H1 (cell line): ENCODE results near the gene MTCH2. TPM values are rescaled to one million over a fixed set of nuclear protein-coding genes. Genes with fewer than 3 reads are reported as not detected.

Experiments
- CTCF ChIA-PET: fragments of 300-600 bp; sonication (Branson Sonifier 250); formaldehyde crosslinking; loops from one replicate; lab custom pipeline; 2021; ENCODE audit not compliant: partially characterized antibody; lab: Charles Lee
- POLR2A ChIA-PET: fragments of 300-600 bp; sonication (Branson Sonifier 250); formaldehyde crosslinking; loops from one replicate; lab custom pipeline; 2021; ENCODE audit warnings: inconsistent platforms; ENCODE audit not compliant: partially characterized antibody; lab: Charles Lee
- DNase-seq, 2 experiments: peaks; one replicate each; pipeline versions ENCODE4 v3.0.0 to v3.0.0-alpha.2; 2010 to 2022; ENCODE audit warnings: low spot score in 2 of 2, low read depth in 1 of 2, mixed read lengths in 1 of 2
- FAIRE-seq: peaks from 2 replicates; lab custom pipeline; 2011; peaks lifted over from hg19 to GRCh38; lab: Jason Lieb, UNC
- H2AFZ ChIP-seq: 2 replicates; pipeline ENCODE4 v1.8.1; 2012; ENCODE audit warnings: low read length, inconsistent platforms
- H2AK5ac ChIP-seq: 2 replicates; pipeline ENCODE4 v1.6.1; 2013; ENCODE audit warnings: low read depth, low read length
- H2BK120ac ChIP-seq: replicated peaks from 2 replicates; pipeline ENCODE3; 2013; ENCODE audit warnings: low read depth, low read length, inconsistent platforms
- H2BK12ac ChIP-seq: 2 replicates; pipeline ENCODE4 v1.6.1; 2013; ENCODE audit warnings: low read depth, low read length
- H2BK15ac ChIP-seq: 2 replicates; pipeline ENCODE4 v1.6.1; 2013; ENCODE audit warnings: low read length
- H2BK20ac ChIP-seq: 2 replicates; pipeline ENCODE4 v1.6.1; 2013; ENCODE audit warnings: low read length
- H2BK5ac ChIP-seq: 2 replicates; pipeline ENCODE4 v1.6.1; 2013; ENCODE audit warnings: low read depth, low read length
- H3K14ac ChIP-seq: 2 replicates; pipeline ENCODE4 v1.6.1; 2013; ENCODE audit warnings: inconsistent platforms; ENCODE audit not compliant: insufficient read length
- H3K18ac ChIP-seq: 2 replicates; pipeline ENCODE4 v1.6.1; 2013; ENCODE audit warnings: low read length; ENCODE audit errors: extremely low read depth
- H3K23ac ChIP-seq: 2 replicates; pipeline ENCODE4 v1.6.1; 2013; ENCODE audit warnings: inconsistent platforms; ENCODE audit not compliant: insufficient read length
- H3K23me2 ChIP-seq: 2 replicates; pipeline ENCODE4 v1.6.1; 2013; ENCODE audit warnings: low read depth, low read length
- H3K27ac ChIP-seq: 2 replicates; pipeline ENCODE4 v1.6.1; 2011; ENCODE audit warnings: low read depth, low read length, inconsistent platforms
- H3K27me3 ChIP-seq, 4 experiments: replicated peaks in 1 of 4; 1 replicate in 1 of 4; 2 replicates in 3 of 4; pipeline versions ENCODE4 v1.6.1 to v1.8.1; 2011 to 2013; ENCODE audit warnings: low read length in 3 of 4, mild to moderate bottlenecking in 3 of 4, inconsistent platforms in 2 of 4, mixed read lengths in 2 of 4, moderate library complexity in 1 of 4; ENCODE audit not compliant: control insufficient read depth in 3 of 4, insufficient read depth in 3 of 4; ENCODE audit errors: extremely low read depth in 1 of 4
- H3K36me3 ChIP-seq, 4 experiments: 2 replicates each; pipeline versions ENCODE4 v1.6.1 to v1.8.1; 2011 to 2013; ENCODE audit warnings: mild to moderate bottlenecking in 4 of 4, low read length in 3 of 4, moderate library complexity in 2 of 4, control low read depth in 1 of 4, inconsistent platforms in 1 of 4; ENCODE audit not compliant: insufficient read depth in 4 of 4, control insufficient read depth in 2 of 4
- H3K4ac ChIP-seq: replicated peaks from 2 replicates; pipeline ENCODE3; 2013; ENCODE audit warnings: low read length, low read depth, mixed read lengths, inconsistent platforms; ENCODE audit not compliant: insufficient read length
- H3K4me1 ChIP-seq, 4 experiments: replicated peaks in 1 of 4; 1 replicate in 1 of 4; 2 replicates in 3 of 4; pipeline versions ENCODE4 v1.6.1 to v1.8.1; 2011 to 2013; ENCODE audit warnings: low read length in 3 of 4, inconsistent platforms in 2 of 4, mixed read lengths in 1 of 4; ENCODE audit not compliant: insufficient read depth in 4 of 4, control insufficient read depth in 3 of 4
- H3K4me2 ChIP-seq, 2 experiments: 2 replicates each; pipeline versions ENCODE4 v1.6.1 to v1.8.1; 2011 to 2013; ENCODE audit warnings: low read depth in 2 of 2, low read length in 2 of 2, control low read depth in 1 of 2, inconsistent platforms in 1 of 2, mild to moderate bottlenecking in 1 of 2; ENCODE audit not compliant: insufficient read depth in 1 of 2
- H3K4me3 ChIP-seq, 4 experiments: fragments of 200-600, 300-600 bp in 1 of 4; sonication (generic), shearing (Covaris generic), sonication (Bioruptor Twin) in 1 of 4; 2 replicates each; pipeline versions ENCODE4 v1.5.1 to v1.8.1; 2011 to 2016; ENCODE audit warnings: low read length in 4 of 4, low read depth in 3 of 4, control low read depth in 2 of 4, inconsistent platforms in 2 of 4, mild to moderate bottlenecking in 2 of 4, mixed read lengths in 1 of 4, moderate library complexity in 1 of 4; ENCODE audit not compliant: insufficient read depth in 2 of 4; ENCODE audit errors: extremely low read depth in 1 of 4
- H3K56ac ChIP-seq: replicated peaks from 2 replicates; pipeline ENCODE3; 2013; ENCODE audit warnings: low read depth, mild to moderate bottlenecking, mixed read lengths, low read length, inconsistent platforms; ENCODE audit not compliant: insufficient read length
- H3K79me1 ChIP-seq: 2 replicates; pipeline ENCODE4 v1.6.1; 2013; ENCODE audit warnings: low read depth, low read length, control low read depth
- H3K79me2 ChIP-seq, 2 experiments: 2 replicates each; pipeline versions ENCODE4 v1.6.1 to v1.8.1; 2012 to 2013; ENCODE audit warnings: low read length in 2 of 2, mild to moderate bottlenecking in 2 of 2, inconsistent platforms in 1 of 2; ENCODE audit not compliant: insufficient read depth in 2 of 2, control insufficient read depth in 1 of 2
- H3K9ac ChIP-seq, 4 experiments: replicated peaks in 1 of 4; 1 replicate in 1 of 4; 2 replicates in 3 of 4; pipeline versions ENCODE4 v1.6.1 to v1.8.1; 2011 to 2013; ENCODE audit warnings: low read depth in 3 of 4, low read length in 3 of 4, control low read depth in 2 of 4, mild to moderate bottlenecking in 2 of 4, moderate library complexity in 2 of 4, inconsistent platforms in 1 of 4; ENCODE audit errors: extremely low read depth in 1 of 4
- H3K9me3 ChIP-seq, 2 experiments: 2 replicates each; pipeline versions ENCODE4 v1.6.1 to v1.8.1; 2012 to 2013; ENCODE audit warnings: mild to moderate bottlenecking in 2 of 2, moderate library complexity in 2 of 2, control low read depth in 1 of 2, inconsistent platforms in 1 of 2, low read depth in 1 of 2, low read length in 1 of 2, mixed read lengths in 1 of 2; ENCODE audit not compliant: insufficient read depth in 2 of 2
- H4K20me1 ChIP-seq, 2 experiments: replicated peaks in 1 of 2; 2 replicates each; pipeline versions ENCODE3 to v1.8.1; 2011 to 2013; ENCODE audit warnings: inconsistent platforms in 2 of 2, low read length in 2 of 2, mild to moderate bottlenecking in 1 of 2; ENCODE audit not compliant: insufficient read depth in 2 of 2, control insufficient read depth in 1 of 2
- H4K5ac ChIP-seq: 2 replicates; pipeline ENCODE4 v1.6.1; 2013; ENCODE audit warnings: low read length, low read depth, mixed read lengths, inconsistent platforms; ENCODE audit not compliant: insufficient read length
- H4K8ac ChIP-seq: 2 replicates; pipeline ENCODE4 v1.8.0; 2013; ENCODE audit warnings: mild to moderate bottlenecking, moderate library complexity, low read length, inconsistent platforms; ENCODE audit not compliant: insufficient read depth; ENCODE audit errors: extremely low read depth
- H4K91ac ChIP-seq: replicated peaks from 2 replicates; pipeline ENCODE3; 2013; ENCODE audit warnings: low read length, mixed read lengths, inconsistent platforms; ENCODE audit not compliant: insufficient read length
- CHD1 ChIP-seq: IDR thresholded peaks from 2 replicates; pipeline ENCODE4 v1.6.1; 2012; ENCODE audit warnings: low read depth, low read length, improper control_type of control experiment
- POLR2AphosphoS5 ChIP-seq: IDR thresholded peaks from 2 replicates; pipeline ENCODE4 v1.6.1; 2011; ENCODE audit warnings: low read depth, low read length
- RAD21 ChIP-seq, 2 experiments: IDR thresholded peaks in 1 of 2; conservative IDR thresholded peaks in 1 of 2; 2 replicates each; pipeline ENCODE4 v1.6.1; 2011; ENCODE audit warnings: low read depth in 2 of 2, low read length in 2 of 2, improper control_type of control experiment in 1 of 2, inconsistent platforms in 1 of 2, mild to moderate bottlenecking in 1 of 2, moderate library complexity in 1 of 2
- SIN3A ChIP-seq, 2 experiments: IDR thresholded peaks in 1 of 2; conservative IDR thresholded peaks in 1 of 2; 2 replicates each; pipeline ENCODE4 v1.6.1; 2011 to 2012; ENCODE audit warnings: low read length in 2 of 2, improper control_type of control experiment in 1 of 2, low read depth in 1 of 2, mild to moderate bottlenecking in 1 of 2
- TAF1 ChIP-seq: IDR thresholded peaks from 2 replicates; pipeline ENCODE4 v1.6.1; 2011; ENCODE audit warnings: mild to moderate bottlenecking, low read depth, low read length
- TEAD4 ChIP-seq: IDR thresholded peaks from 2 replicates; pipeline ENCODE4 v1.6.1; 2012; ENCODE audit warnings: low read depth, low read length, inconsistent platforms, mixed read lengths
- WGBS, 2 experiments: shearing (Covaris generic) in 1 of 2; methylation state at CpG; one replicate each; pipeline versions ENCODE4 v1.1.6 to v1.1.7; 2013 to 2015; ENCODE audit warnings: low lambda C conversion rate in 2 of 2, mixed read lengths in 2 of 2, inconsistent platforms in 1 of 2, low coverage in 1 of 2, missing lambda C conversion rate in 1 of 2; ENCODE audit not compliant: insufficient replicate concordance in 2 of 2, insufficient coverage in 1 of 2, insufficient read length in 1 of 2; ENCODE audit errors: extremely low coverage in 1 of 2, missing lambda C conversion rate in 1 of 2; 5-methylcytosine and 5-hydroxymethylcytosine counted together
- polyA plus RNA-seq, 7 experiments: library from polyadenylated mRNA; depleted of rRNA in 3 of 7; stranded (reverse) in 5 of 7; unstranded in 2 of 7; fragments of >200 nt in 5 of 7; fragments of 200-250 nt in 2 of 7; gene quantifications; 1 replicate in 5 of 7; 2 replicates in 1 of 7; 4 replicates in 1 of 7; pipeline versions ENCODE4 v1.2.1 to v1.2.3, GENCODE V29; 2011 to 2013; ENCODE audit warnings: missing spikeins in 2 of 7, mixed read lengths in 2 of 7
- total RNA-seq: library from RNA; stranded (reverse); fragmentation: NEBNext Ultra II Directional; extraction: Animal tissue kit (Norgen Biotek cat#: 25700); gene quantifications from 2 replicates; pipeline ENCODE4 v1.2.1, GENCODE V29; 2021

The MTCH2 gene
- total and polyA plus RNA-seq, 2 of the 8 experiments (the other 6 are each of a cell fraction or from before 2014, with no cell fraction given), result 157 to 171 TPM

GRCh38 chr11:47572715-47573255 is 69.6 kb downstream of the MTCH2 start:
- Histone ChIP-seq H2BK12ac (no peak overlapping the region), H3K23me2 (no peaks in the 10 kb centered on the region), H4K20me1 (peaks cover 0 to 8% of the 10 kb centered on the region in 2 experiments), H4K8ac (no peak overlapping the region), H3K27ac (no peak overlapping the region), H3K79me1 (peaks cover 8% of the 10 kb centered on the region; the same call in 1 of the 2 replicates), H4K5ac (no peak overlapping the region), H4K91ac (no peak overlapping the region), H3K4me1 (peaks cover 0 to 2% (median under 1%) of the 10 kb centered on the region in 4 experiments; a peak in 2 of 7 replicates), H3K4ac (no peak overlapping the region), H2AFZ (no peak overlapping the region), H3K9me3 (no peaks in the 10 kb centered on the region), H2BK5ac (no peak overlapping the region)
- 88% methylated on average over 8 of the region's 8 CpGs; no CpG with 5 or more reads in 1 of the 2 experiments for WGBS, 2 experiments
- DNase-seq (no peak), FAIRE-seq (no peak)
- TF ChIP-seq RAD21 (IDR thresholded peaks at IDR 0.05 in 1 of 2, conservative IDR thresholded peaks at IDR 0.05 in 1 of 2; ENCODE audit: low read depth in 2 of 2, low read length in 2 of 2) (no peak), POLR2AphosphoS5 (0 out of 2 replicates have a peak, but pooled peaks have one; percentile 4), TAF1 (no peak), TEAD4 (no peak), SIN3A (conservative IDR thresholded peaks at IDR 0.05 in 1 of 2, IDR thresholded peaks at IDR 0.05 in 1 of 2; ENCODE audit: low read depth in 1 of 2, low read length in 2 of 2) (no peak), CHD1 (no peak)
- TF ChIP-seq, all 59 proteins: peak for 1
- H3K4me2 ChIP-seq, result no peak overlapping the region
- no peak overlapping the region for H3K9ac ChIP-seq
- H3K56ac ChIP-seq, result no peak overlapping the region
- H2BK20ac ChIP-seq, result no peak overlapping the region
- ChIA-PET CTCF (interaction anchor here (2.0 kb wide), 1 partner anchor 45 kb away, joined by 5 read pairs; no protein-coding TSS in a partner anchor), POLR2A (interaction anchor here (0.7 to 4.2 kb wide), 9 partner anchors 9 to 155 kb away, joined by 3 to 25 read pairs (median 5); partner anchors contain the start of genes C1QTNF4, CELF1 and FAM180B)
- H3K27me3 ChIP-seq, result no peaks in the 10 kb centered on the region
- H2BK15ac ChIP-seq, result no peak overlapping the region
- peaks cover 0 to 15% of the 10 kb centered on the region in 2 experiments; a peak in 2 of 4 replicates for H3K79me2 ChIP-seq
- no peak overlapping the region for H3K14ac ChIP-seq
- no peak overlapping the region for H3K23ac ChIP-seq
- H3K4me3 ChIP-seq, result no peak overlapping the region
- no peak overlapping the region for H3K18ac ChIP-seq
- H3K36me3 ChIP-seq, result peaks cover 11 to 46% (median 24%) of the 10 kb centered on the region in 4 experiments
- no peak overlapping the region for H2BK120ac ChIP-seq
- H2AK5ac ChIP-seq, result no peak overlapping the region
